ENCODE measurements around the gene RBP2. TPM values are rescaled to one million over a fixed set of nuclear protein-coding genes. Genes with fewer than 3 reads are reported as not detected.

RBP2 gene
- total RNA-seq, 2 donors from 2014 or later = not detected

DNA sequence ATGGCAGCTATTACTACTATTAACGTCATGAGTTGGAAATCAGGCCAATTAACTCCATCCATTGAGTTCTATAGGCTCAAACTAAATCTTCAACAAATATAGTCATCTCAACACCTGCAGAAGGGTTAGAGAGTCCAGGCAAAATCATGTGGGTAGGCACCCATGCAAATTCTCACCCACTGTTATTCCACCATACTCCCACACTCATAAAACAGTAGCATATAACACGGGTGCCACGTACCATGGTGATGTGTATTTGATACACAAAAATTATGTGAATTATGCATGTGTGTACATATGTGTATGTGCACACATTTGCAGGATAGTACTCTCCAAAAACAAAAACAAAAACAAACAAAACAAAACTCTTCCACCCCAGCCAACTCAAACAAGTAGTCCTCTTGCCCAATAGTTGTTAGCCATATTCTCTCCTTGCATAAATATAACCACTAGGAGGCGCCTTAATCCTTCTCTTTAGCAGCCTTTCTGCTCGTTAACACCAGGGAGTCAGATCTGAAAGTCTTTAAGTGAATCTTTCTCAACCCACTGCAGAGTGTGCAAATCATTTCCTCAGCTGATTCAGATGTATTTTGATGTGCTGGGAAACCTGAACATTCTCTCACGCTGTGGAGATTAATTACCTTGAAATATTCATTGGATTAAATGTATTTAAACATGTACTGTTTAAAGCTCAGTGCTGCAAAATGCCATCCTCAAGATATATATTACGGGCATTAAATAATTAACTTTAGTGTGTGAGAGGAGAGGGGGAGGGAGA lies 48.8 kb downstream of the RBP2 start:
- peak; percentile 33 for DNase-seq
- Histone ChIP-seq H3K9me3 (ENCODE audit: control insufficient read depth, low read length) (no peaks in the 10 kb centered on the region), H3K4me3 (ENCODE audit: low read length) (no peak overlapping the region), H3K36me3 (ENCODE audit: control insufficient read depth, insufficient read depth, low read length) (no peaks in the 10 kb centered on the region), H3K27ac (ENCODE audit: low read depth, low read length) (no peak overlapping the region), H3K9ac (ENCODE audit: extremely low read depth, low read length, poor library complexity, severe bottlenecking) (no peak overlapping the region), H3K27me3 (ENCODE audit: control insufficient read depth, insufficient read depth, low read length, poor library complexity, severe bottlenecking) (no peaks in the 10 kb centered on the region), H3K4me1 (ENCODE audit: control insufficient read depth, insufficient read depth, low read length) (no peaks in the 10 kb centered on the region)
- no peak overlapping the region for H3K27ac Mint-ChIP-seq
- no peaks in the 10 kb centered on the region for H3K27me3 Mint-ChIP-seq (ENCODE audit: insufficient read depth)
- H3K4me1 Mint-ChIP-seq = peaks cover 2% of the 10 kb centered on the region
- TF ChIP-seq, protein P1, sequence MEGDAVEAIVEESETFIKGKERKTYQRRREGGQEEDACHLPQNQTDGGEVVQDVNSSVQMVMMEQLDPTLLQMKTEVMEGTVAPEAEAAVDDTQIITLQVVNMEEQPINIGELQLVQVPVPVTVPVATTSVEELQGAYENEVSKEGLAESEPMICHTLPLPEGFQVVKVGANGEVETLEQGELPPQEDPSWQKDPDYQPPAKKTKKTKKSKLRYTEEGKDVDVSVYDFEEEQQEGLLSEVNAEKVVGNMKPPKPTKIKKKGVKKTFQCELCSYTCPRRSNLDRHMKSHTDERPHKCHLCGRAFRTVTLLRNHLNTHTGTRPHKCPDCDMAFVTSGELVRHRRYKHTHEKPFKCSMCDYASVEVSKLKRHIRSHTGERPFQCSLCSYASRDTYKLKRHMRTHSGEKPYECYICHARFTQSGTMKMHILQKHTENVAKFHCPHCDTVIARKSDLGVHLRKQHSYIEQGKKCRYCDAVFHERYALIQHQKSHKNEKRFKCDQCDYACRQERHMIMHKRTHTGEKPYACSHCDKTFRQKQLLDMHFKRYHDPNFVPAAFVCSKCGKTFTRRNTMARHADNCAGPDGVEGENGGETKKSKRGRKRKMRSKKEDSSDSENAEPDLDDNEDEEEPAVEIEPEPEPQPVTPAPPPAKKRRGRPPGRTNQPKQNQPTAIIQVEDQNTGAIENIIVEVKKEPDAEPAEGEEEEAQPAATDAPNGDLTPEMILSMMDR (conservative IDR thresholded peaks at IDR 0.05) = peak; percentile 91
- H3K4me3 Mint-ChIP-seq = no peak overlapping the region
- WGBS, 2 experiments (ENCODE audit: insufficient coverage in 1 of 2, insufficient read length in 1 of 2) = 39 to 50% methylated on average over 2 to 5 of the region's 7 CpGs
- no peaks in the 10 kb centered on the region for H3K9me3 Mint-ChIP-seq
- peaks cover 6% of the 10 kb centered on the region for H3K36me3 Mint-ChIP-seq (ENCODE audit: low read depth)

DNA sequence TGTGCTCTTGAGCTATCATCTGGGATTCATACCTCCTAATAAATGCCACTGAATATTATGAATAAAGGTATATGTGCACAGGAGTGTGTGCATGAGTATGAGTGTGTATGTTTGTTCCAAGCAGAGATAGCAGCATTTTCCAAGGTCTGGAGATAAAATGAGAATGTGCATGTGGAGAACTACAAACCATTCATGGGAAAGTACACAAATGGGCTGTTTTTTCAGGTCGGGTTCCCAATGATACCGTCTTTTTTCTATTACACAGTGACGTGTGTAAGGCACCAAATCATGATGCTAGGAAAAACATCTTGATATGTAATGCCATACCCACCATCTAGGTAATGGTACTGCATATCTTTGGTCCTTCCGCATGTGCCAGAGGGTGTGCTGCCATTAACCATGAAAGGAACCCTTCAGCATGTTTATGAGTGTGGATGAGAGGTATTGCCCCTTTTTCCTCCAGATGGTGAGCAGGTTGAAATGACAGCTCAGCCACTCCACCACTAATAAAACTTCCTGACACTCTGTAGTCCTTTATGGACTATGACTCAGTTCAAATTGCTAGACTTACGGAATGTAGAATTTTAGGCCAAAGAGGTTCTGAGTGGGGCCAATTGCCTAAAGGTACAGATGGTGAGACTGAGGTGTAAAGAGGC lies 50.4 kb downstream of the RBP2 start:
- Mint-ChIP-seq H3K4me3 (no peak overlapping the region), H3K36me3 (ENCODE audit: low read depth) (peaks cover 6% of the 10 kb centered on the region), H3K4me1 (peaks cover 2% of the 10 kb centered on the region), H3K27ac (no peak overlapping the region), H3K27me3 (ENCODE audit: insufficient read depth) (no peaks in the 10 kb centered on the region), H3K9me3 (no peaks in the 10 kb centered on the region)
- no peaks in the 10 kb centered on the region for H3K27me3 ChIP-seq (ENCODE audit: control insufficient read depth, insufficient read depth, low read length, poor library complexity, severe bottlenecking)
- DNase-seq = no peak
- no peak overlapping the region for H3K27ac ChIP-seq (ENCODE audit: low read depth, low read length)
- no peaks in the 10 kb centered on the region for H3K4me1 ChIP-seq (ENCODE audit: control insufficient read depth, insufficient read depth, low read length)
- H3K36me3 ChIP-seq (ENCODE audit: control insufficient read depth, insufficient read depth, low read length) = no peaks in the 10 kb centered on the region
- no peak overlapping the region for H3K9ac ChIP-seq (ENCODE audit: extremely low read depth, low read length, poor library complexity, severe bottlenecking)
- no peaks in the 10 kb centered on the region for H3K9me3 ChIP-seq (ENCODE audit: control insufficient read depth, low read length)
- TF ChIP-seq, protein P1 (conservative IDR thresholded peaks at IDR 0.05) = no peak
- H3K4me3 ChIP-seq (ENCODE audit: low read length) = no peak overlapping the region
- WGBS, 2 experiments (ENCODE audit: insufficient coverage in 1 of 2, insufficient read length in 1 of 2) = 85 to 87% methylated on average over 4 to 5 of the region's 5 CpGs

DNA sequence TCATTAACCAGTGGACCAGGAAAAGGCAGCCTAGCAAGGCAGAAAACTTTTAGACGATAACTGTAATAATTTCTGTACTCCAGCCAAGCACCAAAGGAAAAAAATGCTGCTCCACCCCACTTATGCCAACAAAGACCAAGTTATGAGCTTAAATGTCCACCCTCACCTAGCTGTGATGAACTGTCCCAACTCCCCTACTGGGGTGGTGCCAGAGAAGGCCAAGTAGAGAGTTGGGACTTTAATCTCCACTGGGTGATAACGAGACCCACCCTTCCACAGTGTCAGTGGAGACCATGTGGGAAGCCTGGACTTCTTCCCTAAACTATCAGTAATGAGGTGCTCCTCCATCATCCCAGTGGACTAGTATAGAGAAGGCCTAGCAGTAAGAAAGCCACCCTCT lies 53.1 kb downstream of the RBP2 start:
- Mint-ChIP-seq H3K4me3 (no peak overlapping the region), H3K4me1 (no peaks in the 10 kb centered on the region), H3K9me3 (no peaks in the 10 kb centered on the region), H3K27me3 (ENCODE audit: insufficient read depth) (no peaks in the 10 kb centered on the region), H3K36me3 (ENCODE audit: low read depth) (peaks cover 6% of the 10 kb centered on the region), H3K27ac (no peak overlapping the region)
- Histone ChIP-seq H3K27me3 (ENCODE audit: control insufficient read depth, insufficient read depth, low read length, poor library complexity, severe bottlenecking) (no peaks in the 10 kb centered on the region), H3K4me3 (ENCODE audit: low read length) (no peak overlapping the region), H3K27ac (ENCODE audit: low read depth, low read length) (no peak overlapping the region), H3K36me3 (ENCODE audit: control insufficient read depth, insufficient read depth, low read length) (no peaks in the 10 kb centered on the region), H3K9me3 (ENCODE audit: control insufficient read depth, low read length) (no peaks in the 10 kb centered on the region), H3K4me1 (ENCODE audit: control insufficient read depth, insufficient read depth, low read length) (no peaks in the 10 kb centered on the region), H3K9ac (ENCODE audit: extremely low read depth, low read length, poor library complexity, severe bottlenecking) (no peak overlapping the region)
- no peak for DNase-seq
- TF ChIP-seq, protein P1 (conservative IDR thresholded peaks at IDR 0.05) = no peak
- WGBS, 2 experiments (ENCODE audit: insufficient coverage in 1 of 2, insufficient read length in 1 of 2) = 80 to 94% methylated on average over 1 to 2 of the region's 2 CpGs
